Fibroblast of skin of left quadriceps (primary cell): ENCODE measurements around the gene PTPRS.
"Not testable (repeated sequence)": the region's sequence is repeated elsewhere in the genome, so short reads cannot be mapped to it uniquely, and the experiment has no call there.

Source experiments
- DNase-seq, 2 experiments: peaks; one replicate each; pipeline ENCODE4 v3.0.0-alpha.2; 2013; ENCODE audit warnings: low read depth in 2 of 2

The PTPRS gene

GRCh38 chr19:5333581-5334365, 6.8 kb downstream of the PTPRS start:
- no peak for DNase-seq

- DNase-seq = no peak
Measured at GRCh38 chr19:5332501-5332900, 8.1 kb downstream of the PTPRS start.

DNA sequence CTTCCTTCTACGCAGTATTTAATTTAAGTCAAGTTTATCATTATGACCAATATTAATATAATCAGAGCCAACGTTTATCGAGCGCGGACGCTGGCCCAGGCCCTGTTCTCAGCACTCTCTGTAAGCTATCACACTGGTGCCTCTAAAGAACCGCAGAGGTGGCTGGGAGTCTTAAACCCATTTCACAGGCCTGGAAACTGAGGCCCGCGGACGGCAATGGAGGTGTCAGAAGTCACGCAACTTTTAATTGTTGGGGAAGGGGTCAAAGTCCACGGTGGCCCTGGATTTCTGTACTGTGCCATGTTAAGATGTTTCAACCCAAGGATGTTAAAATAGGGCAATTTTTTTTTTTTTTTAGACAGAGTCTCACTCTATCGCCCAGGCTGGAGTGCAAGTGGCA, 8.8 kb downstream of the PTPRS start:
- DNase-seq = no peak

DNA sequence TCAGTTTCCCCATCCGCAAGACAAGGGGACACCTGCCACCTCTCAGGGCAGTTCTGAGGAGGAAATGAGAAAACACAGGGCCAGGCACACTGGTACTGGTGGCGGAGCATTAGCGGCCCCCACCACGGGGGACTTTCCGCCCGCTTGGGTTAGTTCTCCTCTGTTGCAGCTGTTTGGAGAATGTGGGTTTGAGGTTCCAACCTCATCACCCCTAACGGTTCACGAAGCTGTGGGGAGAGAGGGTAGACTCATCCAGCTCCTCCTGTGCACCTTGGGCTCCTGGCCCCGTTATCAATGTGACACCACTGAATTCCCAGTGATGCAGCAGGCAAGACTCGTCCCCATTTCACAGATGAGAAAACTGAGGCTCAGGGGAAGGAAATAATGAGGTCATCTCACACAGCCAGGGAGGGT, 10.3 kb downstream of the PTPRS start:
- DNase-seq = no peak

DNA sequence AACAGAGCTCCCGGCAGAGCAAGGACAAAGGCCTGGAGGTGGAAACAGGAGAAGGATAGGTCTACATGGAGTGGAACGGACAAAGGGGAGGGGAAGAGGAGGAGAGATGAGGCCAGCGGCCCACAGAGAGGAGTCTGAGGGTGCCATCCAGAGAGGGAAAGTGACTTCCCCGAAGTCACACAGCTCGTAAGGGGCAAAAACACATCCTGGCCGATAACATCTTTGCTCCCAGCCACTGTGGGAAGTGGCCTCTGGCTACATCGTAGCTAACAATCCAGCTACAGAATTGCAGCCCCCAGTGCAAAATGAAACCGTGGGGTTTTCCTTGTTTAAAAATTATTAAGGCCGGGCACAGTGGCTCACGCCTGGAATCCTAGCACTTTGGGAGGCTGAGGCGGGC, 11.5 kb downstream of the PTPRS start:
- no peak for DNase-seq

GRCh38 chr19:5328407-5328806, 12.2 kb downstream of the PTPRS start:
- not testable (repeated sequence) for DNase-seq

GRCh38 chr19:5326986-5327623, 13.5 kb downstream of the PTPRS start:
- no peak for DNase-seq

- DNase-seq = no peak
Measured at GRCh38 chr19:5326545-5326944, 14.1 kb downstream of the PTPRS start.

DNA sequence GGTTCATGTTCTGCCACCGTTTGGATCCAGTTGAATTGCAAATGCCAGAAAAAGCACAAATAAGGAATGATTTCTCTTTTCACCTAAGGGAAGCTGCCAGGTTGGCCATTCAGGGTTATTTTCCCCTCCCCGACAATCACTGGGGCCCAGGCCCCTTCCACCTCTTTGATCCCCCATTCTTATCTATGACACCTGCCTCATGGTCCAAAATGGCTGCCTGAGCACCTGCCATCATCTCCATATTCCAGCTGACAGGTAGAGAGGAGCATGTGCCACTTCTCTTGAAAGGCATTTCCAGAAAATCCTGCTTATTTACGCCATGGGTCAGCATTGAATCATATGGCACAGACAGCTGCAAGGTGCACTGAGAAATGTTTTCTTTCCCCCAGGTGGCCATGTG, 15.7 kb downstream of the PTPRS start:
- no peak for DNase-seq

DNA sequence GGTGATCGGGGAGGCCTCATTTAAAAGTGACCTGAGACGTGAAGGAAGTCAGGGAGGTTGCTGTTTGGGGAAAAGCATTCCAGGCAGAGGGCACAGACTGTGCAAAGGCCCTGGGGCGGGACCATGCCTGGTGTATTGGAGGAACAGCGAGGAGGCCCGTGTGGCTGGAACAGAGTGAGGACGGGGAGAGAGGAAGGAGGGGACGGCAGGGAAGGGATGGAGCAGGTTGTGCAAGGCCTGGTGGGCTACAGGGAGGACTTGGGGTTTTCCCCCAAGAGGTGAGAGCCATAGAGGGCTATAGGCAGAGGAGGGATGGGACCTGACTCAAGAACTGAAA, 17.2 kb downstream of the PTPRS start:
- no peak for DNase-seq

GRCh38 chr19:5321851-5322681, 18.5 kb downstream of the PTPRS start:
- DNase-seq = no peak

GRCh38 chr19:5321066-5321642, 19.5 kb downstream of the PTPRS start:
- DNase-seq = no peak

DNA sequence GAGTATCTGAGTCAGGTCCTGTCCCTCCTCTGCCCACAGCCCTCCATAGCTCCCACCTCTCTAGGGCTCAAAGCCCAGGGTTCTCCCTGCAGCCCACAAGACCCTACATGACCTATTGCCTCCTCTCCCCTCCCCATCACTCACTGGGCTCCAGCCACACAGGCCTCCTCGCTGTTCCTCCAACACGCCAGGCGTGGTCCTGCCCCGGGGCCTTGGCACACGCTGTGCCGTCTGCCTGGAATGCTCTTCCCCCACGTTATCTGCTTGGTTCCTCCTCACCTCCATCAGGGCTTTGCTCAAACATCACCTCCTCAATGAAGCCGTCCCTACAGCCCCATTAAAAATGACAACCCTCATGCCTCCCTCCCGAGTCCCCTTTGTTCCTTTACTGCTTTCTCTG, 21.1 kb downstream of the PTPRS start:
- DNase-seq = no peak

GRCh38 chr19:5318306-5318705, 22.3 kb downstream of the PTPRS start:
- no peak for DNase-seq

DNA sequence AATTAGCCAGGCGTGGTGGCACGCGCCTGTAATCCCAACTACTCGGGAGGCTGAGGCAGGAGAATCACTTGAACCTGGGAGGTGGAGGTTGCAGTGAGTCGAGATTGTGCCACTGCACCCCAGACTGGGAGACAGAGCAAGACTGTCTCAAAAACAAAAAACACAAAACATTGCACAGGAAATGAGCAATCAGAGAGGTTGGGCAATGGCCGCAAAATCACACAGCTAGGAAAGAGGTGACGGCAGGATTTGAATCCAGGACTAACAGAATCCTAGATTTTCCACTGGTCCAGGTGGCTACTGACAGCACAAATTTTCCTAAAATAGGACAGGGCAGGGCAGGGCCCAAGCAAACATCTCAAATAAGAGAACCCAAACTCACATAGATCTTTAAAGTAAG, 23.3 kb downstream of the PTPRS start:
- no peak for DNase-seq

GRCh38 chr19:5316138-5316537, 24.5 kb downstream of the PTPRS start:
- DNase-seq = no peak

DNA sequence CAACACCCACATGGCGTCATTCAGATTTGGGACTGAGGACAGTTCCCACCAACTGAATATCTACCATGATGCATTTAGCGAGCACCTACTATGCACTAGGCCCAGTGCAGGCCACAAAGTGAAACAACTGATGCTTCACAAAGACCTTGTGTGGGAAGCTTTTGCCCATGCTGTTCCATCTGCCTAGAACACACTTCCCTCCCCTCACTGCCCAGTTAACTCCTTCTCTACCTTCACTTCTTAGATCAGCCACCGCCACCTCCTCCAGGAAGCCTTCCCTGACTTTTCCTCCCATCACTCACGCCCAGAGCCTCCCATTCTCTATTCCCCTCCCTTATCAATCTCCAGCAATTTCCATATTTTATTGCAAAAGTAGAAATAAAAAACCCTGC, 25.7 kb downstream of the PTPRS start:
- no peak for DNase-seq

- DNase-seq = no peak
Measured at GRCh38 chr19:5314012-5314906, 26.4 kb downstream of the PTPRS start.

- no peak for DNase-seq
Measured at GRCh38 chr19:5313307-5313706, 27.3 kb downstream of the PTPRS start.

DNA sequence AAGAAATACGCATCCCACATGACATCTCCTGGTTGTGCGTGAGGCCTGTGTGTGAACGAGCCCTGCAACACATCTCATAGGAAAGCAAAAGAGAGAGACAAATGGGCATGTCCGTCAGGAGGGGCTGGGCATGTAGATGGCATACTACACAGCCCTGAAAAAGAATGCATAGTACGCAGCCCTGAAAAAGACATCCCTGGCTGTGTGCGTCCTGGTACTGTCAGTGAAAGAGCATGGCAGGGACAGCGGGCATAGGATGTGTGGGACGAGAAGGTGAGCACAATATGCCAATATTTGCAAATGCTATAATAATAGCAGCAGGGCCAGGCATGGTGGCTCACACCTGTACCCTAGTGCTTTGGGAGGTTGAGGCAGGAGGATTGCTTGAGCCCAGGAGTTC, 28.6 kb downstream of the PTPRS start:
- DNase-seq = no peak

DNA sequence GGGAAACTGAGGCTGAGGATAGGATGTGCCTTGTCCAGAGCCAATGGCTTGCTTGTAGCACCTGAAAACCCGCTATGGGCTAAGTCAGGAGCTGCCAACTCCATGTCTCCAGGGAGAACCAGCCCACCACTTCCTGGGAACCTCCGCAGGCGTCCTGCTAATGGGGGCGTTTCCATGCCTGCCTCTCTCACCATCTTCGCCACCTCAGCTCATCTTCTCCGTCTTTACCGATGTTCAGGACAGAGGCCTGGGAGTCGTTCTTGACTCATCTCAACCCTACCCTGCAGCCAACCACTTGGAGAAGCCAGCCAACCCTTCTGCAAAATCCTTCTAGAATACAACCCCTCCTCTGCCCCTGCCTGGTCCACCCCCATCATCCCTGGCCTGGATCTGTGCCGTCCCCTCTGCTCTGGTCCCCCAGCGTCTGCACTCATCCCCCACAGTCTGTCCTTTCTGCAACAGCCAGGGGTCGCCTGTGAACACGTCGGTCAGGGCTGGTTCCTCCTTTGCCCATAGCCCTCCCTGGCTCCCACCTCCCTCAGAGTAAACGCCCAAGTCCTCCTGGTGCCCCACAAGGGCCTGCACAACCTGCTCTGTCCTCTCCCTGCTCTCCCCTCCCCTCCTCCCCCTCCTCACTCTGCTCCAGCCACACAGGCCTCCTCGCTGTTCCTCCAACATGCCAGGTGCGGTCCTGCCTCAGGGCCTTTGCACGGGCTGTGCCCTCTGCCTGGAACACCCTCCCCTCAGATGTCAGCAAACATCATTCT, 31.0 kb downstream of the PTPRS start:
- no peak for DNase-seq
